Stimulated activated CD4-positive, alpha-beta T cell treated with anti-CD3 and anti-CD28 coated beads, Interleukin-4, amount 100 ng/mL, for 24 hours (primary cell): Measurements from ENCODE around the gene ERVK3-1.
"Not testable (repeated sequence)": the region's sequence is repeated elsewhere in the genome, so short reads cannot be mapped to it uniquely, and the experiment has no call there.

ENCODE experiments used
- DNase-seq: peaks from one replicate; pipeline ENCODE4 v3.0.0-alpha.2; 2020

Gene ERVK3-1

GRCh38 chr19:58346961-58347929, 42.1 kb downstream of the ERVK3-1 start:
- DNase-seq: peak; percentile 65

GRCh38 chr19:58348080-58348479, 42.9 kb downstream of the ERVK3-1 start:
- DNase-seq: not testable (repeated sequence)

GRCh38 chr19:58349590-58349989, 44.4 kb downstream of the ERVK3-1 start:
- DNase-seq: no peak

- no peak for DNase-seq
These were observed 45.1 kb downstream of the ERVK3-1 start for GRCh38 chr19:58350001-58350861.

- DNase-seq: no peak
These were observed 45.8 kb downstream of the ERVK3-1 start for GRCh38 chr19:58350871-58351557.

- no peak for DNase-seq
These were observed 46.3 kb downstream of the ERVK3-1 start for GRCh38 chr19:58351558-58351878.

- DNase-seq: no peak
These were observed 47.0 kb downstream of the ERVK3-1 start for GRCh38 chr19:58351990-58352755.

- no peak for DNase-seq
These were observed 47.8 kb downstream of the ERVK3-1 start, which contains the start of gene A1BG for GRCh38 chr19:58352760-58353671. Gene A1BG, minus strand, starts transcription at chr19:58353492. Its CDS starts 55 bp downstream, at chr19:58353437.

GRCh38 chr19:58353717-58354477, 48.7 kb downstream of the ERVK3-1 start:
- no peak for DNase-seq

GRCh38 chr19:58354478-58355030, 49.4 kb downstream of the ERVK3-1 start:
- no peak for DNase-seq

GRCh38 chr19:58355215-58355796, 50.1 kb downstream of the ERVK3-1 start:
- DNase-seq: no peak

- DNase-seq: peak; percentile 25
These were observed 51.0 kb downstream of the ERVK3-1 start for GRCh38 chr19:58355908-58356765.

- no peak for DNase-seq
These were observed 51.7 kb downstream of the ERVK3-1 start for GRCh38 chr19:58356766-58357480.

- no peak for DNase-seq
These were observed 52.4 kb downstream of the ERVK3-1 start for GRCh38 chr19:58357481-58358145.

- DNase-seq: peak; percentile 55
These were observed 56.7 kb downstream of the ERVK3-1 start for GRCh38 chr19:58361900-58362271.

GRCh38 chr19:58362272-58362994, 57.3 kb downstream of the ERVK3-1 start, which contains the start of gene ZNF497:
Gene ZNF497, minus strand, starts transcription at chr19:58362751. Its CDS starts 5,116 bp downstream, at chr19:58357635.
- DNase-seq: peak; percentile 96
